Trophoblast cell (in vitro differentiated cells and primary cell): ENCODE results near the gene CLTC.

Experiments used
- DNase-seq, 2 donors: peaks; one replicate each; pipeline ENCODE4 v3.0.0-alpha.2; 2016
- H2AFZ ChIP-seq: 2 replicates; pipeline ENCODE4 v1.6.1; 2013; ENCODE audit warnings: low read length, moderate library complexity, mild to moderate bottlenecking; ENCODE audit not compliant: insufficient read depth, poor library complexity
- H2AK5ac ChIP-seq: 2 replicates; pipeline ENCODE4 v1.6.1; 2013; ENCODE audit warnings: mild to moderate bottlenecking, low read length
- H2BK120ac ChIP-seq: 2 replicates; pipeline ENCODE4 v1.6.1; 2013; ENCODE audit warnings: low read length, mild to moderate bottlenecking, moderate library complexity; ENCODE audit not compliant: insufficient read depth, poor library complexity
- H2BK12ac ChIP-seq: 2 replicates; pipeline ENCODE4 v1.6.1; 2013; ENCODE audit warnings: mild to moderate bottlenecking, low read length, moderate library complexity
- H2BK5ac ChIP-seq: 2 replicates; pipeline ENCODE4 v1.6.1; 2013; ENCODE audit warnings: low read length, low read depth, moderate library complexity, mild to moderate bottlenecking; ENCODE audit not compliant: poor library complexity
- H3K14ac ChIP-seq: 2 replicates; pipeline ENCODE4 v1.6.1; 2013; ENCODE audit warnings: mild to moderate bottlenecking, low read length
- H3K18ac ChIP-seq: 2 replicates; pipeline ENCODE4 v1.6.1; 2013; ENCODE audit warnings: mild to moderate bottlenecking, low read length
- H3K23ac ChIP-seq: 2 replicates; pipeline ENCODE4 v1.6.1; 2013; ENCODE audit warnings: low read length
- H3K27ac ChIP-seq: 2 replicates; pipeline ENCODE4 v1.5.1; 2013; ENCODE audit warnings: low read depth, mild to moderate bottlenecking, inconsistent platforms, low read length, moderate library complexity
- H3K27me3 ChIP-seq: 2 replicates; pipeline ENCODE4 v1.6.1; 2013; ENCODE audit warnings: inconsistent platforms, mild to moderate bottlenecking, low read length, moderate library complexity; ENCODE audit not compliant: insufficient read depth
- H3K36me3 ChIP-seq, 2 experiments: 1 replicate in 1 of 2; 2 replicates in 1 of 2; pipeline ENCODE4 v1.6.1; 2013; ENCODE audit warnings: low read length in 2 of 2, mild to moderate bottlenecking in 2 of 2, moderate library complexity in 1 of 2; ENCODE audit not compliant: insufficient read depth in 2 of 2, control insufficient read depth in 1 of 2
- H3K4ac ChIP-seq: 2 replicates; pipeline ENCODE4 v1.6.1; 2013; ENCODE audit warnings: low read depth, mild to moderate bottlenecking, low read length, moderate library complexity
- H3K4me1 ChIP-seq, 2 experiments: 1 replicate in 1 of 2; 2 replicates in 1 of 2; pipeline ENCODE4 v1.6.1; 2013; ENCODE audit warnings: low read length in 2 of 2, mild to moderate bottlenecking in 2 of 2, moderate library complexity in 1 of 2; ENCODE audit not compliant: insufficient read depth in 2 of 2, control insufficient read depth in 1 of 2
- H3K4me2 ChIP-seq: 2 replicates; pipeline ENCODE4 v1.6.1; 2013; ENCODE audit warnings: inconsistent platforms, mild to moderate bottlenecking, low read length, moderate library complexity
- H3K4me3 ChIP-seq: 2 replicates; pipeline ENCODE4 v1.5.1; 2013; ENCODE audit warnings: mild to moderate bottlenecking, low read depth, low read length, inconsistent platforms
- H3K79me1 ChIP-seq: one replicate; pipeline ENCODE4 v1.6.1; 2013; ENCODE audit warnings: low read length
- H3K79me2 ChIP-seq: 2 replicates; pipeline ENCODE4 v1.6.1; 2013; ENCODE audit warnings: low read length, mild to moderate bottlenecking; ENCODE audit not compliant: control insufficient read depth, insufficient read depth, poor library complexity
- H3K9ac ChIP-seq: 2 replicates; pipeline ENCODE4 v1.6.1; 2013; ENCODE audit warnings: mild to moderate bottlenecking, low read length
- H3K9me3 ChIP-seq: 2 replicates; pipeline ENCODE4 v1.6.1; 2013; ENCODE audit warnings: low read depth, mild to moderate bottlenecking, control low read depth, inconsistent platforms, low read length; ENCODE audit not compliant: insufficient read depth
- H4K12ac ChIP-seq: 2 replicates; pipeline ENCODE4 v1.6.1; 2013; ENCODE audit warnings: low read depth, mild to moderate bottlenecking, low read length, moderate library complexity
- H4K8ac ChIP-seq: 2 replicates; pipeline ENCODE4 v1.6.1; 2013; ENCODE audit warnings: low read depth, mild to moderate bottlenecking, low read length, moderate library complexity
- H4K91ac ChIP-seq: one replicate; pipeline ENCODE4 v1.6.1; 2013; ENCODE audit warnings: low read depth, mild to moderate bottlenecking, low read length, moderate library complexity
- WGBS: extraction: QIAGEN DNeasy Blood & Tissue Kit; methylation state at CpG from one replicate; pipeline ENCODE4 v1.1.7; 2013; ENCODE audit warnings: missing lambda C conversion rate; ENCODE audit not compliant: insufficient read length, insufficient coverage; ENCODE audit errors: extremely low coverage; 5-methylcytosine and 5-hydroxymethylcytosine counted together

The CLTC gene

GRCh38 chr17:59616253-59616920 is 3.3 kb upstream of the CLTC start:
- Histone ChIP-seq H3K27me3 (no peaks in the 10 kb centered on the region), H2AFZ (no peak overlapping the region), H3K79me2 (peaks cover 16% of the 10 kb centered on the region), H3K23ac (no peak overlapping the region), H3K4me1 (no peaks in the 10 kb centered on the region), H3K27ac (no peak overlapping the region), H2BK5ac (no peak overlapping the region), H3K9ac (no peak overlapping the region), H3K18ac (no peak overlapping the region), H3K4ac (no peak overlapping the region), H3K36me3 (no peaks in the 10 kb centered on the region), H2BK12ac (no peak overlapping the region), H3K14ac (no peak overlapping the region), H3K9me3 (no peaks in the 10 kb centered on the region), H2AK5ac (no peak overlapping the region), H3K4me3 (no peak overlapping the region), H4K91ac (no peak overlapping the region), H3K79me1 (peaks cover 19% of the 10 kb centered on the region), H4K8ac (no peak overlapping the region), H2BK120ac (no peak overlapping the region), H3K4me2 (no peak overlapping the region), H4K12ac (no peak overlapping the region)
- no CpG with 5 or more reads among the region's 7 CpGs for WGBS
- no peak for DNase-seq

DNA sequence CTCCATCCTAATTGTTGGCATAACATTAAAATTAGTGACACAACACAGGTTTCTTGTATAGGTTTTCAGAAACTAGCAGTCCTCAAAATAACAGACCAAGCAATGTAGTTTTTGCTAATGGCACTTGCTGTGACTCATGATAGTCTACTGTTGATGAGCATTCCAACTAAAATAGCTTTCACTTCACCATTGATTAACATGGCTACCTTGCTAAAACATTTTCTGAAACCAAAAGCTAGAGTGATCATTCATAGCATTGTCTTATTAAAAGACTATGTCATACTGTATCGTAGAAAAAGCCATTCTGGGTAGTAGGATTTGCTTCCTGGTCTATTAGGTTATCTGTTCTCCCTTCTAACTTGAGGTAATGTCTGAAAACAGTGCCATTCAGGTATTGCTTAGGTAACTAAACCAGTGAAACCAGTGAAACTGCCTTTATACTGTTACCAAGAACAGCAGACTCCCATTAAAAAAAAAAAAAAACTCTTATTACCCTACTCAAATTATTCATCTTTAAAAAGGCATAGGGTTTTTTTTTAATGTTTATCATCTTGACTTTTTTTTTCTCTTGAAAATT is 2.5 kb upstream of the CLTC start:
- no peak overlapping the region for H3K4me3 ChIP-seq
- no peak overlapping the region for H2AK5ac ChIP-seq
- H4K91ac ChIP-seq, result no peak overlapping the region
- H2AFZ ChIP-seq, result no peak overlapping the region
- no peak overlapping the region for H3K4me2 ChIP-seq
- H4K12ac ChIP-seq, result no peak overlapping the region
- peaks cover 17% of the 10 kb centered on the region for H3K79me2 ChIP-seq
- DNase-seq, result peak in 1 of 2 donors; percentile 76
- peaks cover 19% of the 10 kb centered on the region for H3K79me1 ChIP-seq
- no CpG with 5 or more reads among the region's 1 CpG for WGBS
- H3K27me3 ChIP-seq, result no peaks in the 10 kb centered on the region
- no peak overlapping the region for H3K14ac ChIP-seq
- no peak overlapping the region for H2BK120ac ChIP-seq
- H3K23ac ChIP-seq, result no peak overlapping the region
- H3K4me1 ChIP-seq, result peaks cover under 1% of the 10 kb centered on the region in 2 experiments
- no peak overlapping the region for H2BK12ac ChIP-seq
- H2BK5ac ChIP-seq, result no peak overlapping the region
- H3K9ac ChIP-seq, result no peak overlapping the region
- H3K18ac ChIP-seq, result no peak overlapping the region
- no peaks in the 10 kb centered on the region for H3K9me3 ChIP-seq
- no peak overlapping the region for H3K4ac ChIP-seq
- peaks cover 0 to under 1% of the 10 kb centered on the region in 2 experiments for H3K36me3 ChIP-seq
- H3K27ac ChIP-seq, result peak overlapping the region; percentile 25
- H4K8ac ChIP-seq, result no peak overlapping the region

- Histone ChIP-seq H2BK12ac (no peak overlapping the region), H3K9me3 (no peaks in the 10 kb centered on the region), H3K27me3 (no peaks in the 10 kb centered on the region), H3K79me1 (peaks cover 19% of the 10 kb centered on the region), H4K8ac (peak overlapping the region; percentile 98), H3K23ac (no peak overlapping the region), H3K4me1 (peaks cover 3% of the 10 kb centered on the region in 2 experiments), H3K79me2 (peaks cover 20% of the 10 kb centered on the region), H2BK5ac (peak overlapping the region; percentile 100), H4K12ac (peak overlapping the region; percentile 100), H3K4me3 (peak overlapping the region; percentile 99), H2BK120ac (peak overlapping the region; percentile 100), H4K91ac (peak overlapping the region; percentile 100), H3K36me3 (peaks cover 0 to 3% of the 10 kb centered on the region in 2 experiments), H3K9ac (peak overlapping the region; percentile 95), H2AK5ac (no peak overlapping the region), H3K4me2 (peak overlapping the region; percentile 84), H3K27ac (peak overlapping the region; percentile 99), H2AFZ (no peak overlapping the region), H3K14ac (peak overlapping the region; percentile 100), H3K18ac (peak overlapping the region; percentile 99), H3K4ac (no peak overlapping the region)
- no CpG with 5 or more reads among the region's 11 CpGs for WGBS
- DNase-seq, result no peak
These were observed 729 bp upstream of the CLTC start for GRCh38 chr17:59619035-59619297.

DNA sequence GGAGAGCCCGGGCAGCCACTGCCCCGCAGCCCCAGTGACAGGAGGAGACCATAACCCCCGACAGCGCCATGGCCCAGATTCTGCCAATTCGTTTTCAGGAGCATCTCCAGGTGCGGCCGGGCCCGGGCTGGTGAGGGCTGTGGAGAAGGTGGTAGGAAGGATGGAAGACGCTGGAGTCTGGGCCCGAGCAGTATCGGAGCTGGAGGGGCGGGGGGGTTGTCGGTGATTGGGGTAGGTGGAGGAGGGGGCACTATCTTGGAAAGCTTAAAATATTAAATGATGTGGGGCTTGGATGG is 317 bp downstream of the CLTC start:
- no CpG with 5 or more reads among the region's 13 CpGs for WGBS
- peaks cover 0 to 3% of the 10 kb centered on the region in 2 experiments for H3K36me3 ChIP-seq

More for the DNA sequence above, 317 bp downstream of the CLTC start:
- H3K4me2 ChIP-seq, result peak overlapping the region; percentile 74
- H3K4me1 ChIP-seq, result peaks cover 3% of the 10 kb centered on the region in 2 experiments
- peak overlapping the region; percentile 100 for H4K12ac ChIP-seq
- peak overlapping the region; percentile 100 for H3K18ac ChIP-seq
- peaks cover 19% of the 10 kb centered on the region for H3K79me1 ChIP-seq
- peak overlapping the region; percentile 100 for H2BK120ac ChIP-seq
- peak overlapping the region; percentile 99 for H3K27ac ChIP-seq
- peak overlapping the region; percentile 92 for H3K9ac ChIP-seq
- no peak for DNase-seq
- H2AFZ ChIP-seq, result peak overlapping the region; percentile 94
- H3K4me3 ChIP-seq, result peak overlapping the region; percentile 99
- H2AK5ac ChIP-seq, result peak overlapping the region; percentile 100
- H3K14ac ChIP-seq, result peak overlapping the region; percentile 100
- H4K91ac ChIP-seq, result peak overlapping the region; percentile 100
- H2BK12ac ChIP-seq, result peak overlapping the region; percentile 69
- H3K4ac ChIP-seq, result peak overlapping the region; percentile 100
- H4K8ac ChIP-seq, result peak overlapping the region; percentile 98
- no peaks in the 10 kb centered on the region for H3K27me3 ChIP-seq
- H3K79me2 ChIP-seq, result peaks cover 23% of the 10 kb centered on the region
- no peak overlapping the region for H3K23ac ChIP-seq
- H3K9me3 ChIP-seq, result no peaks in the 10 kb centered on the region
- H2BK5ac ChIP-seq, result peak overlapping the region; percentile 100
